CD4-positive, alpha-beta memory T cell (primary cell): ENCODE data around the gene KLHL40. TPM values are rescaled to one million over a fixed set of nuclear protein-coding genes. Genes with fewer than 3 reads are reported as not detected.

ENCODE experiments used
- CTCF ChIA-PET: fragments of 350-600 bp; sonication (Branson Sonifier 250); formaldehyde crosslinking; loops from one replicate; lab custom pipeline; 2021; ENCODE audit warnings: inconsistent platforms; ENCODE audit not compliant: partially characterized antibody; lab: Charles Lee
- POLR2A ChIA-PET: fragments of 350-600 bp; sonication (Branson Sonifier 250); formaldehyde crosslinking; loops from one replicate; lab custom pipeline; 2021; ENCODE audit not compliant: partially characterized antibody; lab: Charles Lee
- DNase-seq, 5 donors: peaks; one replicate each; pipeline versions ENCODE4 v3.0.0 to v3.0.0-alpha.2; 2020 to 2022; ENCODE audit warnings: mixed read lengths in 1 of 5
- H3K27ac ChIP-seq: one replicate; pipeline ENCODE4 v1.7.0; 2013; ENCODE audit warnings: low read depth, low read length
- H3K27me3 ChIP-seq: 2 replicates; pipeline ENCODE4 v1.7.0; 2013; ENCODE audit warnings: mild to moderate bottlenecking, low read length, moderate library complexity; ENCODE audit not compliant: insufficient read depth
- H3K36me3 ChIP-seq: 2 replicates; pipeline ENCODE4 v1.7.0; 2013; ENCODE audit warnings: mild to moderate bottlenecking, low read length, moderate library complexity; ENCODE audit not compliant: insufficient read depth
- H3K4me1 ChIP-seq: 2 replicates; pipeline ENCODE4 v1.7.0; 2013; ENCODE audit warnings: mild to moderate bottlenecking, low read length, moderate library complexity; ENCODE audit not compliant: insufficient read depth
- H3K4me3 ChIP-seq, 2 donors: one replicate each; pipeline ENCODE4 v1.7.0; 2013; ENCODE audit warnings: low read length in 2 of 2, mild to moderate bottlenecking in 1 of 2
- H3K9me3 ChIP-seq, 2 donors: one replicate each; pipeline ENCODE4 v1.7.0; 2013; ENCODE audit warnings: low read length in 2 of 2, control low read depth in 1 of 2; ENCODE audit not compliant: control insufficient read depth in 1 of 2
- H3K27ac Mint-ChIP-seq, 7 donors: one replicate each; pipeline ENCODE4 v1.8.0; 2020 to 2021; ENCODE audit warnings: mixed read lengths in 7 of 7, mild to moderate bottlenecking in 6 of 7, inconsistent platforms in 3 of 7, moderate library complexity in 3 of 7
- H3K27me3 Mint-ChIP-seq, 2 donors: one replicate each; pipeline ENCODE4 v1.8.0; 2020 to 2021; ENCODE audit warnings: mixed read lengths in 2 of 2
- H3K36me3 Mint-ChIP-seq, 2 donors: one replicate each; pipeline ENCODE4 v1.8.0; 2020 to 2021; ENCODE audit warnings: mixed read lengths in 2 of 2, inconsistent platforms in 1 of 2, mild to moderate bottlenecking in 1 of 2
- H3K4me1 Mint-ChIP-seq, 4 donors: one replicate each; pipeline ENCODE4 v1.8.0; 2020 to 2021; ENCODE audit warnings: mixed read lengths in 4 of 4, mild to moderate bottlenecking in 1 of 4
- H3K4me3 Mint-ChIP-seq, 8 donors: one replicate each; pipeline ENCODE4 v1.8.0; 2020 to 2021; ENCODE audit warnings: mixed read lengths in 8 of 8, mild to moderate bottlenecking in 7 of 8, moderate library complexity in 6 of 8, inconsistent platforms in 3 of 8
- H3K9me3 Mint-ChIP-seq, 8 donors: one replicate each; pipeline ENCODE4 v1.8.0; 2020 to 2021; ENCODE audit warnings: mixed read lengths in 8 of 8, mild to moderate bottlenecking in 5 of 8, inconsistent platforms in 3 of 8, moderate library complexity in 1 of 8
- intact Hi-C: fragments of 100-400 bp; cut with micrococcal nuclease; formaldehyde crosslinking; loops from one replicate; pipeline ENCODE4 v1.15.1; 2023
- polyA plus RNA-seq, 2 donors: library from polyadenylated mRNA; unstranded; fragments of 300-500 nt; fragmentation: Illumina TruSeq; gene quantifications; one replicate each; pipeline ENCODE4 v1.2.3, GENCODE V29; 2021
- total RNA-seq, 2 experiments: library from RNA; stranded (reverse); gene quantifications; one replicate each; pipeline ENCODE4 v1.2.3, GENCODE V29; 2021

The KLHL40 gene
- total and polyA plus RNA-seq, 4 experiments from 2014 or later: not detected

- Mint-ChIP-seq H3K27me3 (no peaks in the 10 kb centered on the region), H3K4me1 (no peaks in the 10 kb centered on the region), H3K4me3 (no peak overlapping the region), H3K9me3 (no peaks in the 10 kb centered on the region), H3K36me3 (no peaks in the 10 kb centered on the region), H3K27ac (no peak overlapping the region)
- no peak overlapping the region for H3K4me3 ChIP-seq
- H3K27me3 ChIP-seq: no peaks in the 10 kb centered on the region
- ChIA-PET CTCF (interaction anchor here (1.0 kb wide), 1 partner anchor 12 kb away, joined by 3 read pairs; no protein-coding TSS in a partner anchor), POLR2A (no interaction called here)
- no peaks in the 10 kb centered on the region for H3K36me3 ChIP-seq
- no peaks in the 10 kb centered on the region for H3K4me1 ChIP-seq
- no peak overlapping the region for H3K27ac ChIP-seq
- no peaks in the 10 kb centered on the region for H3K9me3 ChIP-seq
- intact Hi-C loops: no loop called here
- no peak for DNase-seq
Observed at GRCh38 chr3:42733501-42734262, 48.3 kb downstream of the KLHL40 start.

- H3K4me3 ChIP-seq: no peak overlapping the region
- H3K27ac Mint-ChIP-seq: no peak overlapping the region
- intact Hi-C loops: no loop called here
- no peak for DNase-seq
- H3K36me3 Mint-ChIP-seq: no peaks in the 10 kb centered on the region
- no peak overlapping the region for H3K27ac ChIP-seq
- H3K27me3 Mint-ChIP-seq: no peaks in the 10 kb centered on the region
- no peaks in the 10 kb centered on the region for H3K36me3 ChIP-seq
- H3K4me1 ChIP-seq: no peaks in the 10 kb centered on the region
- H3K4me3 Mint-ChIP-seq: no peak overlapping the region
- H3K9me3 ChIP-seq: no peaks in the 10 kb centered on the region
- no peaks in the 10 kb centered on the region for H3K4me1 Mint-ChIP-seq
- no peaks in the 10 kb centered on the region for H3K9me3 Mint-ChIP-seq
- no peaks in the 10 kb centered on the region for H3K27me3 ChIP-seq
- CTCF ChIA-PET: interaction anchor here (1.0 to 1.5 kb wide), 2 partner anchors 10 to 11 kb away, joined by 3 to 10 read pairs; no protein-coding TSS in a partner anchor
- POLR2A ChIA-PET: no interaction called here
Observed at GRCh38 chr3:42734263-42734860, 49.0 kb downstream of the KLHL40 start.

GRCh38 chr3:42735019-42735418 is 49.7 kb downstream of the KLHL40 start:
- Mint-ChIP-seq H3K4me3 (no peak overlapping the region), H3K36me3 (no peaks in the 10 kb centered on the region), H3K27ac (no peak overlapping the region), H3K4me1 (no peaks in the 10 kb centered on the region), H3K27me3 (no peaks in the 10 kb centered on the region), H3K9me3 (no peaks in the 10 kb centered on the region)
- POLR2A ChIA-PET: no interaction called here
- DNase-seq: no peak
- Histone ChIP-seq H3K9me3 (no peaks in the 10 kb centered on the region), H3K4me3 (no peak overlapping the region), H3K27me3 (no peaks in the 10 kb centered on the region), H3K27ac (no peak overlapping the region), H3K4me1 (no peaks in the 10 kb centered on the region), H3K36me3 (no peaks in the 10 kb centered on the region)
- CTCF ChIA-PET: interaction anchor here (1.5 kb wide), 1 partner anchor 10 kb away, joined by 10 read pairs; no protein-coding TSS in a partner anchor
- intact Hi-C loops: no loop called here

- Mint-ChIP-seq H3K27ac (no peak overlapping the region), H3K27me3 (no peaks in the 10 kb centered on the region), H3K36me3 (no peaks in the 10 kb centered on the region), H3K4me3 (no peak overlapping the region), H3K9me3 (no peaks in the 10 kb centered on the region), H3K4me1 (no peaks in the 10 kb centered on the region)
- intact Hi-C loops: no loop called here
- no peaks in the 10 kb centered on the region for H3K9me3 ChIP-seq
- H3K27me3 ChIP-seq: no peaks in the 10 kb centered on the region
- H3K27ac ChIP-seq: no peak overlapping the region
- no peaks in the 10 kb centered on the region for H3K4me1 ChIP-seq
- CTCF ChIA-PET: interaction anchor here (1.5 kb wide), 1 partner anchor 9 kb away, joined by 10 read pairs; no protein-coding TSS in a partner anchor
- DNase-seq: no peak
- POLR2A ChIA-PET: no interaction called here
- no peak overlapping the region for H3K4me3 ChIP-seq
- H3K36me3 ChIP-seq: no peaks in the 10 kb centered on the region
Observed at GRCh38 chr3:42735615-42736014, 50.3 kb downstream of the KLHL40 start.

GRCh38 chr3:42736081-42736480 is 50.7 kb downstream of the KLHL40 start:
- H3K27me3 ChIP-seq: no peaks in the 10 kb centered on the region
- no peak overlapping the region for H3K4me3 Mint-ChIP-seq
- POLR2A ChIA-PET: no interaction called here
- H3K27ac ChIP-seq: no peak overlapping the region
- CTCF ChIA-PET: interaction anchor here (1.5 kb wide), 1 partner anchor 9 kb away, joined by 10 read pairs; no protein-coding TSS in a partner anchor
- no peaks in the 10 kb centered on the region for H3K36me3 Mint-ChIP-seq
- H3K27me3 Mint-ChIP-seq: no peaks in the 10 kb centered on the region
- H3K27ac Mint-ChIP-seq: no peak overlapping the region
- DNase-seq: no peak
- no peaks in the 10 kb centered on the region for H3K4me1 Mint-ChIP-seq
- no peak overlapping the region for H3K4me3 ChIP-seq
- no peaks in the 10 kb centered on the region for H3K9me3 ChIP-seq
- intact Hi-C loops: no loop called here
- no peaks in the 10 kb centered on the region for H3K36me3 ChIP-seq
- no peaks in the 10 kb centered on the region for H3K4me1 ChIP-seq
- H3K9me3 Mint-ChIP-seq: no peaks in the 10 kb centered on the region

GRCh38 chr3:42736531-42736930 is 51.2 kb downstream of the KLHL40 start:
- ChIA-PET CTCF (no interaction called here), POLR2A (no interaction called here)
- Histone ChIP-seq H3K4me1 (no peaks in the 10 kb centered on the region), H3K27ac (no peak overlapping the region), H3K27me3 (no peaks in the 10 kb centered on the region), H3K4me3 (no peak overlapping the region), H3K9me3 (no peaks in the 10 kb centered on the region), H3K36me3 (no peaks in the 10 kb centered on the region)
- Mint-ChIP-seq H3K27ac (peak overlapping the region in 1 of 7 donors; percentile 7), H3K4me3 (no peak overlapping the region), H3K36me3 (no peaks in the 10 kb centered on the region), H3K9me3 (no peaks in the 10 kb centered on the region), H3K27me3 (no peaks in the 10 kb centered on the region), H3K4me1 (no peaks in the 10 kb centered on the region)
- intact Hi-C loops: no loop called here
- DNase-seq: no peak

- Histone ChIP-seq H3K4me3 (no peak overlapping the region), H3K9me3 (no peaks in the 10 kb centered on the region), H3K36me3 (no peaks in the 10 kb centered on the region), H3K27ac (no peak overlapping the region), H3K4me1 (no peaks in the 10 kb centered on the region), H3K27me3 (no peaks in the 10 kb centered on the region)
- CTCF ChIA-PET: interaction anchor here (0.6 to 8.9 kb wide), 2 partner anchors 17 to 181 kb away, joined by 3 to 76 read pairs; no protein-coding TSS in a partner anchor
- Mint-ChIP-seq H3K27ac (no peak overlapping the region), H3K9me3 (no peaks in the 10 kb centered on the region), H3K4me3 (peak overlapping the region in 1 of 8 donors; percentile 42), H3K36me3 (no peaks in the 10 kb centered on the region), H3K4me1 (peaks cover 0 to 9% (median 6%) of the 10 kb centered on the region in 4 donors), H3K27me3 (no peaks in the 10 kb centered on the region)
- POLR2A ChIA-PET: no interaction called here
- intact Hi-C loops: loop anchor here (10.0 kb wide), 1 partner anchor 85 kb away; the partner anchor contains the start of gene ZBTB47
- no peak for DNase-seq
Observed at GRCh38 chr3:42739401-42740158, 54.2 kb downstream of the KLHL40 start.
